GM23338 (cell line): Measurements from ENCODE around the gene APOLD1. TPM values are rescaled to one million over a fixed set of nuclear protein-coding genes. Genes with fewer than 3 reads are reported as not detected.

Source experiments
- ATAC-seq: fragments of 200-7000 bp; cut with Tn5 transposase; 3 replicates; pipeline ENCODE4 v1.9.1; 2020
- DNase-seq: peaks from one replicate; pipeline ENCODE4 v3.0.0-alpha.2; 2015; ENCODE audit warnings: low spot score
- H2AFZ ChIP-seq: fragments of 200-600 bp; sonication (generic); 2 replicates; pipeline ENCODE4 v1.8.0; 2016; ENCODE audit warnings: antibody characterized with exemption, mild to moderate bottlenecking, moderate library complexity
- H3F3A ChIP-seq: fragments of 200-600 bp; sonication (generic); replicated peaks from 2 replicates; pipeline ENCODE4 v1.8.0; 2017; ENCODE audit warnings: antibody characterized with exemption, mixed run types, low read depth
- H3K27ac ChIP-seq: fragments of 200-600 bp; sonication (generic); 2 replicates; pipeline ENCODE4 v1.6.1; 2016; ENCODE audit warnings: low read depth
- H3K27me3 ChIP-seq: fragments of 200-600 bp; sonication (generic); 2 replicates; pipeline ENCODE4 v1.8.0; 2016; ENCODE audit warnings: mild to moderate bottlenecking, mixed run types, moderate library complexity; ENCODE audit not compliant: insufficient read depth
- H3K36me3 ChIP-seq: fragments of 200-600 bp; sonication (generic); 2 replicates; pipeline ENCODE4 v1.8.0; 2016; ENCODE audit warnings: mild to moderate bottlenecking; ENCODE audit not compliant: insufficient read depth
- H3K4me1 ChIP-seq: fragments of 200-600 bp; sonication (generic); 2 replicates; pipeline ENCODE4 v1.8.0; 2016; ENCODE audit warnings: mild to moderate bottlenecking, moderate library complexity; ENCODE audit not compliant: insufficient read depth
- H3K4me2 ChIP-seq: fragments of 200-600 bp; sonication (generic); 2 replicates; pipeline ENCODE4 v1.7.1; 2017; ENCODE audit warnings: mixed run types
- H3K4me3 ChIP-seq: fragments of 200-600 bp; sonication (generic); 2 replicates; pipeline ENCODE4 v1.6.1; 2016; ENCODE audit warnings: mixed run types
- H3K79me2 ChIP-seq: fragments of 200-600 bp; sonication (generic); replicated peaks from 2 replicates; pipeline ENCODE4 v1.8.0; 2017; ENCODE audit warnings: mild to moderate bottlenecking; ENCODE audit not compliant: insufficient read depth
- H3K9me2 ChIP-seq: fragments of 200-600 bp; sonication (generic); 2 replicates; pipeline ENCODE4 v1.8.0; 2017; ENCODE audit not compliant: insufficient read depth
- H4K20me1 ChIP-seq: fragments of 200-600 bp; sonication (generic); replicated peaks from 2 replicates; pipeline ENCODE4 v1.8.0; 2017; ENCODE audit warnings: mild to moderate bottlenecking; ENCODE audit not compliant: insufficient read depth
- H3K27ac Mint-ChIP-seq: 2 replicates; pipeline ENCODE4 v1.8.0; 2020; ENCODE audit warnings: inconsistent platforms, mild to moderate bottlenecking, moderate library complexity, mixed read lengths
- H3K27me3 Mint-ChIP-seq: 3 replicates; pipeline ENCODE4 v1.8.0; 2022; ENCODE audit warnings: low read depth, mild to moderate bottlenecking, moderate library complexity, mixed read lengths, inconsistent platforms; ENCODE audit not compliant: insufficient read depth, poor library complexity
- H3K36me3 Mint-ChIP-seq: 3 replicates; pipeline ENCODE4 v1.8.0; 2021; ENCODE audit warnings: low read depth, mild to moderate bottlenecking, inconsistent platforms, moderate library complexity, mixed read lengths
- H3K4me1 Mint-ChIP-seq: 3 replicates; pipeline ENCODE4 v1.8.0; 2020; ENCODE audit warnings: mild to moderate bottlenecking, inconsistent platforms, mixed read lengths
- H3K4me3 Mint-ChIP-seq: 3 replicates; pipeline ENCODE4 v1.8.0; 2021; ENCODE audit warnings: moderate library complexity, mild to moderate bottlenecking, inconsistent platforms, mixed read lengths
- H3K9me3 Mint-ChIP-seq: 3 replicates; pipeline ENCODE4 v1.8.0; 2020; ENCODE audit warnings: moderate library complexity, mild to moderate bottlenecking, inconsistent platforms, mixed read lengths
- CREB1 ChIP-seq: fragments of 250-450 bp; sonication (Bioruptor Pico); IDR thresholded peaks from 2 replicates; pipeline ENCODE4 v1.5.0; 2020; ENCODE audit warnings: low read depth, mild to moderate bottlenecking, moderate library complexity
- ETS1 ChIP-seq: IDR thresholded peaks from 2 replicates; pipeline ENCODE4 v1.6.1; 2016; ENCODE audit warnings: antibody characterized with exemption
- EZH2 ChIP-seq: fragments of 200-600 bp; sonication (generic); IDR thresholded peaks from one replicate; pipeline ENCODE4 v1.8.0; 2017; ENCODE audit warnings: antibody characterized with exemption, mild to moderate bottlenecking, low read depth; ENCODE audit not compliant: unreplicated experiment
- EZH2phosphoT487 ChIP-seq: fragments of 200-600 bp; sonication (generic); IDR thresholded peaks from one replicate; pipeline ENCODE4 v1.8.1; 2018; ENCODE audit warnings: antibody characterized with exemption; ENCODE audit not compliant: unreplicated experiment
- JUNB ChIP-seq: IDR thresholded peaks from one replicate; pipeline ENCODE4 v1.6.1; 2016; ENCODE audit warnings: antibody characterized with exemption; ENCODE audit not compliant: unreplicated experiment
- POLR2AphosphoS5 ChIP-seq: IDR thresholded peaks from 2 replicates; pipeline ENCODE4 v1.6.1; 2016; ENCODE audit warnings: antibody characterized with exemption, low read depth
- STAT1 ChIP-seq: IDR thresholded peaks from one replicate; pipeline ENCODE4 v1.6.1; 2016; ENCODE audit warnings: antibody characterized with exemption; ENCODE audit not compliant: unreplicated experiment
- ZNF114 ChIP-seq: fragments of 250-450 bp; sonication (Bioruptor Pico); IDR thresholded peaks from 2 replicates; pipeline ENCODE4 v1.5.0; 2020; ENCODE audit warnings: mild to moderate bottlenecking, moderate library complexity
- ZNF331 ChIP-seq: fragments of 250-450 bp; sonication (Bioruptor Pico); IDR thresholded peaks from 2 replicates; pipeline ENCODE4 v1.5.0; 2020; ENCODE audit warnings: low read depth, mild to moderate bottlenecking, moderate library complexity
- ZNF462 ChIP-seq: fragments of 250-450 bp; sonication (Bioruptor Pico); IDR thresholded peaks from 2 replicates; pipeline ENCODE4 v1.5.0; 2020; ENCODE audit warnings: mild to moderate bottlenecking, moderate library complexity
- polyA plus RNA-seq: library from polyadenylated mRNA; unstranded; fragments of >200 nt; fragmentation: Nextera tagmentation; extraction: Ambion mirVana; gene quantifications from 2 replicates; pipeline ENCODE4 v1.2.1, GENCODE V29; 2016
- total RNA-seq: library from RNA; depleted of rRNA; stranded (reverse); fragments of >200 nt; shearing (Covaris generic); gene quantifications from 2 replicates; pipeline ENCODE4 v1.2.3, GENCODE V29; 2014
- TF ChIP-seq, protein P1 (sequence below): IDR thresholded peaks from one replicate; pipeline ENCODE4 v1.6.1; 2018; ENCODE audit warnings: antibody characterized with exemption; ENCODE audit not compliant: unreplicated experiment

APOLD1 gene
- total and polyA plus RNA-seq, 2 experiments from 2014 or later, result 0.94 to 1.8 TPM

- no peaks in the 10 kb centered on the region for H3K9me3 Mint-ChIP-seq
- peaks cover 4% of the 10 kb centered on the region for H3K4me1 ChIP-seq
- no peaks in the 10 kb centered on the region for H3K27me3 ChIP-seq
- H3K36me3 ChIP-seq, result peaks cover 24% of the 10 kb centered on the region
- H3K4me3 ChIP-seq, result no peak overlapping the region
- H2AFZ ChIP-seq, result no peak overlapping the region
- H3K36me3 Mint-ChIP-seq, result peaks cover 40% of the 10 kb centered on the region
- no peak overlapping the region for H3K27ac ChIP-seq
- no peak for TF ChIP-seq STAT1
- no peak for TF ChIP-seq CREB1 (CRISPR knock-in tag)
- TF ChIP-seq, protein P1, sequence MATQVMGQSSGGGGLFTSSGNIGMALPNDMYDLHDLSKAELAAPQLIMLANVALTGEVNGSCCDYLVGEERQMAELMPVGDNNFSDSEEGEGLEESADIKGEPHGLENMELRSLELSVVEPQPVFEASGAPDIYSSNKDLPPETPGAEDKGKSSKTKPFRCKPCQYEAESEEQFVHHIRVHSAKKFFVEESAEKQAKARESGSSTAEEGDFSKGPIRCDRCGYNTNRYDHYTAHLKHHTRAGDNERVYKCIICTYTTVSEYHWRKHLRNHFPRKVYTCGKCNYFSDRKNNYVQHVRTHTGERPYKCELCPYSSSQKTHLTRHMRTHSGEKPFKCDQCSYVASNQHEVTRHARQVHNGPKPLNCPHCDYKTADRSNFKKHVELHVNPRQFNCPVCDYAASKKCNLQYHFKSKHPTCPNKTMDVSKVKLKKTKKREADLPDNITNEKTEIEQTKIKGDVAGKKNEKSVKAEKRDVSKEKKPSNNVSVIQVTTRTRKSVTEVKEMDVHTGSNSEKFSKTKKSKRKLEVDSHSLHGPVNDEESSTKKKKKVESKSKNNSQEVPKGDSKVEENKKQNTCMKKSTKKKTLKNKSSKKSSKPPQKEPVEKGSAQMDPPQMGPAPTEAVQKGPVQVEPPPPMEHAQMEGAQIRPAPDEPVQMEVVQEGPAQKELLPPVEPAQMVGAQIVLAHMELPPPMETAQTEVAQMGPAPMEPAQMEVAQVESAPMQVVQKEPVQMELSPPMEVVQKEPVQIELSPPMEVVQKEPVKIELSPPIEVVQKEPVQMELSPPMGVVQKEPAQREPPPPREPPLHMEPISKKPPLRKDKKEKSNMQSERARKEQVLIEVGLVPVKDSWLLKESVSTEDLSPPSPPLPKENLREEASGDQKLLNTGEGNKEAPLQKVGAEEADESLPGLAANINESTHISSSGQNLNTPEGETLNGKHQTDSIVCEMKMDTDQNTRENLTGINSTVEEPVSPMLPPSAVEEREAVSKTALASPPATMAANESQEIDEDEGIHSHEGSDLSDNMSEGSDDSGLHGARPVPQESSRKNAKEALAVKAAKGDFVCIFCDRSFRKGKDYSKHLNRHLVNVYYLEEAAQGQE, result no peak
- TF ChIP-seq EZH2phosphoT487, result no peak
- no peak for TF ChIP-seq JUNB
- no peak for TF ChIP-seq ZNF114 (CRISPR knock-in tag)
- TF ChIP-seq EZH2, result no peak
- no peak for TF ChIP-seq ZNF331 (CRISPR knock-in tag)
- no peak for TF ChIP-seq POLR2AphosphoS5
- H3K4me1 Mint-ChIP-seq, result peaks cover 6% of the 10 kb centered on the region; the same call in 2 of the 3 replicates
- no peak overlapping the region for H3K27ac Mint-ChIP-seq
- no peak overlapping the region for H3K4me3 Mint-ChIP-seq
- ATAC-seq (no peak), DNase-seq (no peak)
- peaks cover 84% of the 10 kb centered on the region for H3K79me2 ChIP-seq
- no peaks in the 10 kb centered on the region for H3K27me3 Mint-ChIP-seq
- no peaks in the 10 kb centered on the region for H3F3A ChIP-seq
- no peak overlapping the region for H3K4me2 ChIP-seq
- no peaks in the 10 kb centered on the region for H3K9me2 ChIP-seq
- H4K20me1 ChIP-seq, result peaks cover 22% of the 10 kb centered on the region
These were observed 32.2 kb downstream of the APOLD1 start for GRCh38 chr12:12817616-12818015.

- Histone ChIP-seq H4K20me1 (peaks cover 22% of the 10 kb centered on the region), H3K4me3 (no peak overlapping the region), H3K27me3 (no peaks in the 10 kb centered on the region), H3K9me2 (no peaks in the 10 kb centered on the region), H2AFZ (no peak overlapping the region), H3K36me3 (peaks cover 35% of the 10 kb centered on the region), H3F3A (no peaks in the 10 kb centered on the region), H3K4me2 (no peak overlapping the region), H3K27ac (no peak overlapping the region), H3K4me1 (peaks cover 4% of the 10 kb centered on the region), H3K79me2 (peaks cover 79% of the 10 kb centered on the region)
- ATAC-seq (no peak), DNase-seq (no peak)
- no peak overlapping the region for H3K27ac Mint-ChIP-seq
- H3K27me3 Mint-ChIP-seq, result no peaks in the 10 kb centered on the region
- no peaks in the 10 kb centered on the region for H3K9me3 Mint-ChIP-seq
- H3K36me3 Mint-ChIP-seq, result peaks cover 51% of the 10 kb centered on the region
- H3K4me1 Mint-ChIP-seq, result peaks cover 3% of the 10 kb centered on the region; the same call in 2 of the 3 replicates
- no peak overlapping the region for H3K4me3 Mint-ChIP-seq
- no peak for TF ChIP-seq EZH2phosphoT487
- TF ChIP-seq POLR2AphosphoS5, result no peak
- TF ChIP-seq ZNF114 (CRISPR knock-in tag), result no peak
- TF ChIP-seq ETS1, result no peak
- no peak for TF ChIP-seq ZNF462 (CRISPR knock-in tag)
These were observed 33.2 kb downstream of the APOLD1 start for GRCh38 chr12:12818701-12819100.
